ENCODE results near the gene POLR3B. TPM values are rescaled to one million over a fixed set of nuclear protein-coding genes. Genes with fewer than 3 reads are reported as not detected.
"Not testable (repeated sequence)": the region's sequence is repeated elsewhere in the genome, so short reads cannot be mapped to it uniquely, and the experiment has no call there.

The POLR3B gene
- polyA plus RNA-seq (2013, experiment 1 of 4): 21.8 TPM
- polyA plus RNA-seq (2013, experiment 2 of 4): 25.8 TPM
- 13.8 TPM for polyA plus RNA-seq (2013, experiment 3 of 4)
- polyA plus RNA-seq (2013, experiment 4 of 4): 16.3 TPM

DNA sequence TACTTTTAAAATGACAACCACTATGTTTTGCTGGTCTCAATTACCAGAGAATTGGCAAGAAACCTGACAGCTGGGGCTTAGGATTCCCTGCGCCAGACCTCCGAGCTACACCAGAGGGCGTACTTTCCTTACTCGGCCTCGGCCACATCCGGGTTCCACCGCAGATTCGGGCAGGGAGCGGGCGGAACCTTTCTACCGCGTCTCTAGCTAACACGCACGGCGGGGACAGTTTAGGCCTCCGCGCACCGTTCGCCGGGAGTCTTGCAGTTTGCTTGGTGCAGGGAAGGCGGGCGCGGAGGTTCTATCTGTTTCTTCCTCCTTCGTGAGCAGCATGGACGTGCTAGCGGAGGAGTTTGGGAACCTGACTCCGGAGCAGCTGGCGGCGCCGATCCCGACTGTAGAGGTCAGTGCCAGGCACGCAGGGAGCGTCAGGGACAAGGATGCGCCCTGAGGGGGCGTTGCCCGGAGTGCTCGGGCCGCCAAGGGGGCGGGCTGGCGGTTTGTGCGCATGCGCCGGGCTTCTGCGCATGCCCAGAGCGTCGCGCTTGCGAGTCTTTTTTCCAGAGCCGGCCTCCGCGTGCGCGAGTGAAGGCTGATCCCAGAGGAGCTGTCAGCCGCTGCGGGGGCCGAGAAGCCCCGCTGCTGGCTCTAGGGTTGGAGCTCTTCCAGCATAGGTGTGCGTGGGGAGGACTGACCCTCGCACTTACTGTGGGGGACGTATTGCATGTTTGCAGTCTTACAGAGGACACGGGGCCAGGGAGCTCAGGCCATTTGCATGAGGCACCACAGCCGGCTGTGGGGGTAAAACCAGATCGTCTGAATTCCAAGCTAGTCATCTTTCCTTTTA lies at the start of gene POLR3B:
Gene POLR3B, plus strand, starts transcription at position 200 of the 847 bp plus-strand sequence. Its CDS starts 132 bp downstream, at position 332.
- H3K27ac ChIP-seq (ENCODE audit: insufficient read depth, low read depth, low read length, poor library complexity, severe bottlenecking): peak within 1 kb of the TSS; percentile 95
- no peaks in the 10 kb centered on the region for H3K27me3 ChIP-seq (ENCODE audit: control insufficient read depth, insufficient read depth, low read length, poor library complexity, severe bottlenecking)
- WGBS, 2 experiments: 0% methylated on average over 63 of the region's 63 CpGs
- no peaks in the 10 kb centered on the region for H3K9me3 ChIP-seq (ENCODE audit: control insufficient read depth, low read length)
- H3K4me3 ChIP-seq (ENCODE audit: insufficient read depth, low read depth, low read length): peak within 1 kb of the TSS; percentile 75
- no peaks in the 10 kb centered on the region for H3K36me3 ChIP-seq (ENCODE audit: control insufficient read depth, insufficient read depth, low read length)
- no peaks in the 10 kb centered on the region for H3K4me1 ChIP-seq (ENCODE audit: control insufficient read depth, insufficient read depth, low read length)

DNA sequence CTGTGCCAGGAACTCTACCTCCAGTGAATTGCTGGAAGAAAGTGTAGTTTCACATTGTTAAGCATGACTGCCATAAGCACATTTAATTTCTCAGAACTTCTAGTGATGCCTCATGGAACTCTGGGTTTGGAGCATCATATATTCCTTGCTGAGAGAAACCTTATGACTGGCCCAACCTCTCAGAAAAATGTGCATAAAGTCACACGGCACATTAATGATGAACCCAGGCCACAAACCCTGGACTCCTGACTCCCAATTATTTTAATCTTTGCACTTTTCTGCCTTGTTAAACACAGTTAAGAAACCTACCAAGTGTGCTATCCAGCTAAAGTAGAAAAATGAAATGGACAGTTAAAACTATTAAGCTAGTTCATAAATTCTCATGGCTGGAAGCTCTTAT lies 49.4 kb upstream of the POLR3B start:
- Histone ChIP-seq H3K4me1 (ENCODE audit: control insufficient read depth, insufficient read depth, low read length) (peaks cover 6% of the 10 kb centered on the region), H3K27me3 (ENCODE audit: control insufficient read depth, insufficient read depth, low read length, poor library complexity, severe bottlenecking) (no peaks in the 10 kb centered on the region), H3K36me3 (ENCODE audit: control insufficient read depth, insufficient read depth, low read length) (no peaks in the 10 kb centered on the region), H3K9me3 (ENCODE audit: control insufficient read depth, low read length) (no peaks in the 10 kb centered on the region), H3K4me3 (ENCODE audit: insufficient read depth, low read depth, low read length) (no peak overlapping the region), H3K27ac (ENCODE audit: insufficient read depth, low read depth, low read length, poor library complexity, severe bottlenecking) (no peak overlapping the region)
- 93 to 96% methylated on average over 1 of the region's 1 CpG for WGBS, 2 experiments

DNA sequence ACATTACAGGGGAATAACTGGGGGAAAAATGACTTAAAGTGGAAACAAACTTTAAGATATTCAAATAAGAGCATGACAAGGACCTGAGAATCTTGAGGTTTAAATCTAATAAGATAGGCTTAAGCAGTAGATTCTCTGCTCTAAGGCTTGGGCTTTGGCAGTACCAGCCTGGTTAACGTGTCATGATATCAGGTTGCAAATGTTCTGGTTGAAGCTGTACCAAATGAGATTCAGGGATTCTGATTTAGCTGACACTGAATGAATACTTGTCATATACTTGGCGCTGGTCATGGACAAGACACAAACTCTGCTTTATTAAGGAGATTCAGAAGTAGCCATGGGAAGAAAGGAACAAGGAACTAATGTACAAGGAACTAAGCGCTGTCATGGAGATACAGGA lies 48.9 kb upstream of the POLR3B start:
- WGBS, 2 experiments: 94 to 95% methylated on average over 3 of the region's 3 CpGs

DNA sequence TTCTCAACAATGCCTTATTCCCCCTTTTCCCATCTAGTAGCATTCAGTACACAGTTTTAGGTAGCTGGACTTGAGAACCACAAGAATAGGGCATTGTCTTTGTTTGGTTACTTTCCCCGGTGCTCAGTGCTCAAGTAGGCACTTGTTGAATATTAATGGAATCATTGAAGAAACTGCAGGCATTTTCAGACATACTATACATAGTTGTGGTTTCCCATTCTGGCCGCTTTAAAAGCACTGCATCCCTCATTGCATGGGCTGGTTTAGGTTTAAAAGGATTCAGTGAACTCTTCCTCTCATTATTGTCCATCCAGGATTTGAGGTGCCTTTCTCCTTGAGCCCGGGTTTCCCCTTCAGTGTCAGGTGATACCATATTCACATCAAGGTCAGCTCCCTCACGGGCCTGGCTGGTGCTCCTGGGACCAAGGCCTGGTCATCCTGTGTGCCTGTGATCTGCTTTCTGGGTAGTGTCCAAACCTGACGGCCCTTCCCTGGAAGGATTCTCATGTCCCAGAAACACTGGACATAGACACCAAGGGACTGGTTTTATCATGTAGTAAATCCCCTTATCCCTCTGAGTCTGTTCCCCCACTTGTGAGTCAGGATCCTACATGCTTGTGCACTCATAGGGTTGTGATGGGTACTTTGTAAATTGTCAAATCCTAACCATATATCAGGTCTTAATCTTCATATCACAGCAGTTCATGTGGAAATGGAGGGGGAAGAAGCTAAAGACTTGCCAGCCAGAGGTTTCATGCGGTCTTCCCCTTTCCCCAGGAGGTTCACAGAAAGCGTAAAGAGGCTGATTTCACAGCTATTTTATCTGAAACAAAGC lies 47.7 kb upstream of the POLR3B start:
- H3K27me3 ChIP-seq (ENCODE audit: control insufficient read depth, insufficient read depth, low read length, poor library complexity, severe bottlenecking): no peaks in the 10 kb centered on the region
- H3K27ac ChIP-seq (ENCODE audit: insufficient read depth, low read depth, low read length, poor library complexity, severe bottlenecking): no peak overlapping the region
- H3K9me3 ChIP-seq (ENCODE audit: control insufficient read depth, low read length): no peaks in the 10 kb centered on the region
- no peak overlapping the region for H3K4me3 ChIP-seq (ENCODE audit: insufficient read depth, low read depth, low read length)
- no peaks in the 10 kb centered on the region for H3K4me1 ChIP-seq (ENCODE audit: control insufficient read depth, insufficient read depth, low read length)
- WGBS, 2 experiments: 89 to 92% methylated on average over 7 of the region's 7 CpGs
- no peaks in the 10 kb centered on the region for H3K36me3 ChIP-seq (ENCODE audit: control insufficient read depth, insufficient read depth, low read length)

More for the DNA sequence above, 48.9 kb upstream of the POLR3B start:
- Histone ChIP-seq H3K4me1 (ENCODE audit: control insufficient read depth, insufficient read depth, low read length) (peaks cover 4% of the 10 kb centered on the region), H3K36me3 (ENCODE audit: control insufficient read depth, insufficient read depth, low read length) (no peaks in the 10 kb centered on the region), H3K27me3 (ENCODE audit: control insufficient read depth, insufficient read depth, low read length, poor library complexity, severe bottlenecking) (no peaks in the 10 kb centered on the region), H3K9me3 (ENCODE audit: control insufficient read depth, low read length) (no peaks in the 10 kb centered on the region), H3K27ac (ENCODE audit: insufficient read depth, low read depth, low read length, poor library complexity, severe bottlenecking) (no peak overlapping the region), H3K4me3 (ENCODE audit: insufficient read depth, low read depth, low read length) (no peak overlapping the region)

DNA sequence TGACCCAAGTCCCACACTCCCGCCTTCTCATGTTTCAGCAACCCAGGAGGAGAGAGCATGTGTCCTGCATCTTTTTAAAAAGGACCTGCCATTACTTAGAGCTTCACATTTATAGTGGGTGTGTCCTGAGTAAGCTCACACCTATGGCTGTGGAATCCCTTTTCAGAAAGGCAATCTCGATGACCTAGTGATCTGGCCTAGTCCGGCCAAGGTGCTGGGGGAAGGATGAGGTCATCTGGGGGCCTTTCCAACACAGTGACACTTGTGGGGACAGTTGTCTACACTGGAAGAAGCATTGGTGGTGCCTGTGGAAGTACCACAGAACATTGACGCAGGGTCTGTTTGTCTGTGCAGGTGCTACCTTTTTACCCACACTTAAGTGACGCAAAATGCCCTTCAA lies 46.9 kb upstream of the POLR3B start:
- Histone ChIP-seq H3K4me1 (ENCODE audit: control insufficient read depth, insufficient read depth, low read length) (no peaks in the 10 kb centered on the region), H3K27me3 (ENCODE audit: control insufficient read depth, insufficient read depth, low read length, poor library complexity, severe bottlenecking) (no peaks in the 10 kb centered on the region), H3K27ac (ENCODE audit: insufficient read depth, low read depth, low read length, poor library complexity, severe bottlenecking) (no peak overlapping the region), H3K36me3 (ENCODE audit: control insufficient read depth, insufficient read depth, low read length) (no peaks in the 10 kb centered on the region), H3K9me3 (ENCODE audit: control insufficient read depth, low read length) (no peaks in the 10 kb centered on the region), H3K4me3 (ENCODE audit: insufficient read depth, low read depth, low read length) (no peak overlapping the region)
- 94 to 95% methylated on average over 5 of the region's 5 CpGs for WGBS, 2 experiments

DNA sequence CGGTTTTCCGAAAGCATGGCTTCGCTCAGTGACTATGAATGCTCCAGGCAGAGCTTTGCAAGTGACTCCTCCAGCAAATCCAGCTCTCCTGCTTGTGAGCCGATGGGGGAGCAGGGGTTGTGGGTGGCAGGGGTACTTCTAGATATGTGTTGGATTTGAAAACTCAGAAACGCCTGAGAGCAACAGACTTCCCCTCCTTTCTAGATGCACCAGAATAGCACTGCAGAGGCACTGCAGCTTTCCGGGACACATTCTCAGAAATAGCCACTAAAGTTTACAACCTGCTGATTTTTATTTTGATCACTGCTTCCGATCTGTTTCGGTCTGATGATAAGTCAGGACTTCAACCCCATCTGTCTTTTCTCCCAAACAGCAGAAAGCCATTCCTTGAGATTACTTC lies 46.4 kb upstream of the POLR3B start:
- Histone ChIP-seq H3K4me3 (ENCODE audit: insufficient read depth, low read depth, low read length) (no peak overlapping the region), H3K27me3 (ENCODE audit: control insufficient read depth, insufficient read depth, low read length, poor library complexity, severe bottlenecking) (no peaks in the 10 kb centered on the region), H3K9me3 (ENCODE audit: control insufficient read depth, low read length) (no peaks in the 10 kb centered on the region), H3K4me1 (ENCODE audit: control insufficient read depth, insufficient read depth, low read length) (no peaks in the 10 kb centered on the region), H3K36me3 (ENCODE audit: control insufficient read depth, insufficient read depth, low read length) (no peaks in the 10 kb centered on the region), H3K27ac (ENCODE audit: insufficient read depth, low read depth, low read length, poor library complexity, severe bottlenecking) (no peak overlapping the region)
- WGBS, 2 experiments: 92 to 93% methylated on average over 8 of the region's 8 CpGs

DNA sequence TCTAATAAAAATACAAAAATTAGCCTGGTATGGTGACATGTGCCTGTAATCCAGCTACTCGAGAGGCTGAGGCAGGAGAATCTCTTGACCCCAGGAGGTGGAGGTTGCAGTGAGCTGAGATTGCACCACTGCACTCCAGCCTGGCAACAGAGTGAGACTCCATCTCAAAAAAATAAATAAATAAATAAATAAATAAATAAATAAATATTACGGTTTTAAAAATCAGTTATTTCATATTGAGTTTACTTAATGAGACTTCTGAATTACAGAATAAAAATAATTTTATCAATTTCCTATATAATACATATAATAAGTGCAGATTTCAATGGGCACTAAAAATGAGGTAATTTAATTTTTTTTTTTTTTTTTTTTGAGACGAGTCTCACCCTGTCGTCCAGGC lies 44.1 kb upstream of the POLR3B start:
- 90 to 98% methylated on average over 2 to 3 of the region's 4 CpGs for WGBS, 2 experiments
- not testable (repeated sequence) for H3K27ac ChIP-seq (ENCODE audit: insufficient read depth, low read depth, low read length, poor library complexity, severe bottlenecking); H3K9me3 ChIP-seq (ENCODE audit: control insufficient read depth, low read length); H3K36me3 ChIP-seq (ENCODE audit: control insufficient read depth, insufficient read depth, low read length); H3K27me3 ChIP-seq (ENCODE audit: control insufficient read depth, insufficient read depth, low read length, poor library complexity, severe bottlenecking); H3K4me1 ChIP-seq (ENCODE audit: control insufficient read depth, insufficient read depth, low read length); H3K4me3 ChIP-seq (ENCODE audit: insufficient read depth, low read depth, low read length)

DNA sequence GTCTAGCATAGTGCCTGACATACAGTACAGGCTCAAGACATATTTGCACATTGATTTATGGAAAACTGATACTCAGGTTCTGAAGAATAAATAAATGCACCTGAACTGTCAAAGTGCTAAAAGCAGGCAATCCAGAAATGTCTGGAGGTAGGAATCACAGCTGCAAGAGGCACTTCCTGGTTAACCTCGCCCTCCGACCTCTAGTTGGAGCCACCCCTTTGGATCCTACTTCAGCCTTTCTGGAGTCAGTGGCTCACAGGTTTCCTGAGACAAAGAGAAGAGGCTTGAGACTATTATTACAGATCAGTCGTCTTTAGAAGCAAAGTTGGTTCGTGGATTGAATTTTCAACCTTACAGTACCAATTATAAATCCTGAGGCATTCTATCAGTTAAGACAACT lies 42.0 kb upstream of the POLR3B start:
- WGBS, 2 experiments: 87 to 93% methylated on average over 4 of the region's 4 CpGs
- no peak overlapping the region for H3K27ac ChIP-seq (ENCODE audit: insufficient read depth, low read depth, low read length, poor library complexity, severe bottlenecking)
- H3K9me3 ChIP-seq (ENCODE audit: control insufficient read depth, low read length): no peaks in the 10 kb centered on the region
- H3K4me1 ChIP-seq (ENCODE audit: control insufficient read depth, insufficient read depth, low read length): no peaks in the 10 kb centered on the region
- H3K36me3 ChIP-seq (ENCODE audit: control insufficient read depth, insufficient read depth, low read length): no peaks in the 10 kb centered on the region
- H3K4me3 ChIP-seq (ENCODE audit: insufficient read depth, low read depth, low read length): no peak overlapping the region
- no peaks in the 10 kb centered on the region for H3K27me3 ChIP-seq (ENCODE audit: control insufficient read depth, insufficient read depth, low read length, poor library complexity, severe bottlenecking)

DNA sequence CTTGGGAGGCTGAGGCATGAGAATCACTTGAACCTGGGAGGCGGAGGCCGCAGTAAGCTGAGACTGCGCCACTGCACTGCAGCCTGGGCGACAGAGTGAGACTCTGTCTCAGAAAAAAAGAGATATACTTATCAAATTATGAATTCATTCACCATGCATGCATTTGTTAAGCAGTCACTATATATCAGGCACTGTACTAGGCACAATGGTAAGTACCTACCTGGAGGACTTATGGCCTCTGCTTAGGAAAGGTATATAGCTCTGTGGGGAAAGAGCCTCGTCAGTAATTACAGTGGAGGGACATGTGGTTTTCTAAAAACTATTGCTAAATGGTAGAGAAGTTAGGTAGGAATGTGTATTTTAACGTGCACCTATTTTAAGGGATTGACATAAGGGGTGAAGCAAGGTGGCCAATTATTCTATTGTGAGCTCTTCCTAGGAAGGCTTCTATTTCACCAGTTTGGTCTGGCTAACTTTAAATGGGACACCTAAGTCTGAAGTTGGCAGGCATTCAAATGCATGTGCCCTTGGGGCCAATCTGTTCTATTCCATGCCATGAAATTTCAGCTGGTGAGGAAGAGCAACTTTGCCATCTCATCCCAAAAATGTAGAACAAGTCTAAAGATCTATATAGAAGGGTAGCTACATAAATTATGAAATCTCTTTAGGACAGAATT lies 40.0 kb upstream of the POLR3B start:
- no peaks in the 10 kb centered on the region for H3K36me3 ChIP-seq (ENCODE audit: control insufficient read depth, insufficient read depth, low read length)
- WGBS, 2 experiments: 93 to 96% methylated on average over 6 of the region's 6 CpGs
- H3K4me1 ChIP-seq (ENCODE audit: control insufficient read depth, insufficient read depth, low read length): no peaks in the 10 kb centered on the region

More for the DNA sequence above, 40.0 kb upstream of the POLR3B start:
- H3K27ac ChIP-seq (ENCODE audit: insufficient read depth, low read depth, low read length, poor library complexity, severe bottlenecking): no peak overlapping the region
- H3K27me3 ChIP-seq (ENCODE audit: control insufficient read depth, insufficient read depth, low read length, poor library complexity, severe bottlenecking): no peaks in the 10 kb centered on the region
- H3K9me3 ChIP-seq (ENCODE audit: control insufficient read depth, low read length): no peaks in the 10 kb centered on the region
- no peak overlapping the region for H3K4me3 ChIP-seq (ENCODE audit: insufficient read depth, low read depth, low read length)
